ENCODE results near the gene NXN.

GRCh38 chr17:949623-950303 is 29.8 kb downstream of the NXN start:
- no peak for TF ChIP-seq POLR2A (IDR thresholded peaks at IDR 0.05; ENCODE audit: low read depth, low read length)
- TF ChIP-seq POLR2AphosphoS5 (IDR thresholded peaks at IDR 0.05; ENCODE audit: low read depth, low read length), result no peak
- no peak for TF ChIP-seq TAF1 (IDR thresholded peaks at IDR 0.05; ENCODE audit: borderline replicate concordance, low read depth, low read length)
